Tibial artery (tissue), 4 donors: ENCODE results near the gene THBD.

Source experiments
- DNase-seq, 2 donors: peaks; one replicate each; pipeline ENCODE4 v3.0.0-alpha.2; 2019
- H3K27ac ChIP-seq, 2 donors: fragments of 200-600 bp; sonication (generic) in 1 of 2; 1 replicate in 1 of 2; 2 replicates in 1 of 2; pipeline ENCODE4 v1.5.1; 2018 to 2019; ENCODE audit warnings: mild to moderate bottlenecking in 1 of 2
- H3K27me3 ChIP-seq, 2 donors: fragments of 200-600 bp; sonication (generic) in 1 of 2; one replicate each; pipeline versions ENCODE4 v1.5.1 to v1.6.0; 2016 to 2019
- H3K36me3 ChIP-seq, 3 donors: fragments of 200-600 bp; sonication (generic) in 2 of 3; one replicate each; pipeline ENCODE4 v1.5.1; 2016 to 2019; ENCODE audit warnings: mild to moderate bottlenecking in 2 of 3
- H3K4me1 ChIP-seq, 4 donors: fragments of 200-600 bp; sonication (generic) in 2 of 4; 1 replicate in 3 of 4; 2 replicates in 1 of 4; pipeline ENCODE4 v1.5.1; 2016 to 2019
- H3K4me3 ChIP-seq, 2 donors: fragments of 200-600 bp; sonication (generic) in 1 of 2; 1 replicate in 1 of 2; 2 replicates in 1 of 2; pipeline ENCODE4 v1.5.1; 2018 to 2019; ENCODE audit warnings: mild to moderate bottlenecking in 2 of 2
- H3K9me3 ChIP-seq, 3 donors: fragments of 200-600 bp; sonication (generic) in 1 of 3; one replicate each; pipeline ENCODE4 v1.5.1; 2016 to 2019
- intact Hi-C: fragments of 100-400 bp; cut with DNase I; formaldehyde crosslinking; loops from one replicate; pipeline ENCODE4 v1.15.0; 2023; ENCODE audit warnings: low total_unique reads
- TF ChIP-seq, protein P1 (sequence below), 2 experiments: fragments of 200-600 bp in 1 of 2; fragments of 450-650 bp in 1 of 2; IDR thresholded peaks; one replicate each; pipeline ENCODE4 v1.5.1; 2017 to 2019; ENCODE audit warnings: antibody characterized with exemption in 2 of 2, mild to moderate bottlenecking in 1 of 2, moderate library complexity in 1 of 2

THBD gene

DNA sequence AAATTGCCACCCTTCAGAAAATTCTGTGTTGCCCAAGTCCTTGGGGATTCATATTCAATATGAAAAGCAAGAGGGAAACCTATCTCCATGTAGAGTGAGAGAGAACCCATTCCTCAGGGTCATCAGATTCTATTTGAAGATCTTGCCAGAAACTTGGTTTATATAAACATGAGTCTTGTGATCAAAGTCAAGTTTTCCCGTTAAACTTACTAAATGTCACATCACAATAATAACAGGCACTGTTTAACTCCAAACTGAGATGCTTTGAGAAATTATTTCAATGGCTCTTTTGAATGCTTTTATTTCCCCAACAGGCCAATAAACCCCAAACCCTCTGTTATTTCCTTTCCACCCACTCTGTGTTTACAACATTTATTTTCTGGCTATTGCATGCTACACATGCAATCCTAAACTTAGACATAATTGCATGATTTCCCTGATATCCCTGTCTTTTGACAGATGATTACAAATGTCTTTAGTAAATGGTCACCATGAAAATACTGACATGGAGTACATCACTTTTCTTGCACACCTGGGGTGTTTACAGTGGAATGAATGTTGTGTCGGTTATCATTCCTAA, 45.5 kb downstream of the THBD start:
- intact Hi-C loops, result no loop called here

DNA sequence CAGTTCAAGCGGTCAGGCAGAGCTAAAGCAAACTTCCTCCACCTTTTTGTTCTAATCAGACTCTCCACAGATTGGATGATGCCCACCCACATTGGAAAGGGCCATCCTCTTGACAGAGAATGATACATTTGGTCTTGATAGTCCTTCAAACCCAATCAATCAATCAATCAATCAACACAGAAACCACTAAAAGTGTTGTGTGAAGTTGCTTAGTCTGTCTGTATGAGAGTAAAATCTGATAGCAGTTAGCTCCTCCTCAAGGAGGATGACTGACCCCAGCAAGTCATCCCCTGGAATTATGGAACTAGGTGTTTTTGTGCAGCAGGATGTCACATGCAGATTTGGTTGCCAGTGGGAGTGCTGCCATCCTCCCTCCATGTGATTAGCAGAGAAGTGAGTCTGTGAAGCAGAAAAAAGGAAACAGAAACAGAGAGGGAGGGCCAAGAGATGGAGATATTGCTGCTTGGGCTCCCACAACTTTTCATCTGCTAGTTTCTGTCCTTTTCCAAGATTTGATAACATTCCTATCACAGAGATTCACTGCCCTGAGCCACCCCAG, 46.3 kb downstream of the THBD start:
- H3K9me3 ChIP-seq, result no peaks in the 10 kb centered on the region
- intact Hi-C loops, result no loop called here
- H3K27ac ChIP-seq, result no peak overlapping the region
- no peaks in the 10 kb centered on the region for H3K36me3 ChIP-seq
- DNase-seq, result no peak
- no peaks in the 10 kb centered on the region for H3K27me3 ChIP-seq
- TF ChIP-seq, protein P1, sequence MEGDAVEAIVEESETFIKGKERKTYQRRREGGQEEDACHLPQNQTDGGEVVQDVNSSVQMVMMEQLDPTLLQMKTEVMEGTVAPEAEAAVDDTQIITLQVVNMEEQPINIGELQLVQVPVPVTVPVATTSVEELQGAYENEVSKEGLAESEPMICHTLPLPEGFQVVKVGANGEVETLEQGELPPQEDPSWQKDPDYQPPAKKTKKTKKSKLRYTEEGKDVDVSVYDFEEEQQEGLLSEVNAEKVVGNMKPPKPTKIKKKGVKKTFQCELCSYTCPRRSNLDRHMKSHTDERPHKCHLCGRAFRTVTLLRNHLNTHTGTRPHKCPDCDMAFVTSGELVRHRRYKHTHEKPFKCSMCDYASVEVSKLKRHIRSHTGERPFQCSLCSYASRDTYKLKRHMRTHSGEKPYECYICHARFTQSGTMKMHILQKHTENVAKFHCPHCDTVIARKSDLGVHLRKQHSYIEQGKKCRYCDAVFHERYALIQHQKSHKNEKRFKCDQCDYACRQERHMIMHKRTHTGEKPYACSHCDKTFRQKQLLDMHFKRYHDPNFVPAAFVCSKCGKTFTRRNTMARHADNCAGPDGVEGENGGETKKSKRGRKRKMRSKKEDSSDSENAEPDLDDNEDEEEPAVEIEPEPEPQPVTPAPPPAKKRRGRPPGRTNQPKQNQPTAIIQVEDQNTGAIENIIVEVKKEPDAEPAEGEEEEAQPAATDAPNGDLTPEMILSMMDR (IDR thresholded peaks at IDR 0.05), result no peak
- H3K4me3 ChIP-seq, result no peak overlapping the region
- no peaks in the 10 kb centered on the region for H3K4me1 ChIP-seq

More for the DNA sequence above, 45.5 kb downstream of the THBD start:
- Histone ChIP-seq H3K4me3 (no peak overlapping the region), H3K27ac (no peak overlapping the region), H3K27me3 (no peaks in the 10 kb centered on the region), H3K4me1 (no peaks in the 10 kb centered on the region), H3K36me3 (no peaks in the 10 kb centered on the region), H3K9me3 (no peaks in the 10 kb centered on the region)
- TF ChIP-seq, protein P1 (IDR thresholded peaks at IDR 0.05), result no peak
- DNase-seq, result no peak

DNA sequence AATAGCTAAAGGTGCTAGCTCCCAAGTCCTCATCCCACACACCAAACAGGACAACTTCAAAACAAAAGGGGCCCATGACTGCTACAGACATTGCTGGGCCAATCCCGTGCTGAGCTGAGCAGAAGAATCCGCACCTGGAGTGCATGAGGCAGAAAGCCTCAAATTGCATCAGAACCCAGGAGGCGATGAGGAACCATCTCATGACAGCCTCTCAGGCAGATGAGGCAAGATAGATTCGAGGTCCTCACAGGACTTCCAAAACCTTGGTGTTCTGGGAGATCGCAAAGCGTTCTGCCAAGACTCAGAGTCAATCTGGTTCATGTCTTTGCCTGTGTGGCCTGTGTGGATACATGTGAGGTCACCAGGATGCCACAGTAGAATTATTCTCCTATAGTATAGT, 47.2 kb downstream of the THBD start:
- no peak overlapping the region for H3K4me3 ChIP-seq
- TF ChIP-seq, protein P1 (IDR thresholded peaks at IDR 0.05), result no peak
- intact Hi-C loops, result no loop called here
- no peaks in the 10 kb centered on the region for H3K4me1 ChIP-seq
- no peaks in the 10 kb centered on the region for H3K36me3 ChIP-seq
- H3K27me3 ChIP-seq, result no peaks in the 10 kb centered on the region
- DNase-seq, result no peak
- H3K27ac ChIP-seq, result no peak overlapping the region
- no peaks in the 10 kb centered on the region for H3K9me3 ChIP-seq

DNA sequence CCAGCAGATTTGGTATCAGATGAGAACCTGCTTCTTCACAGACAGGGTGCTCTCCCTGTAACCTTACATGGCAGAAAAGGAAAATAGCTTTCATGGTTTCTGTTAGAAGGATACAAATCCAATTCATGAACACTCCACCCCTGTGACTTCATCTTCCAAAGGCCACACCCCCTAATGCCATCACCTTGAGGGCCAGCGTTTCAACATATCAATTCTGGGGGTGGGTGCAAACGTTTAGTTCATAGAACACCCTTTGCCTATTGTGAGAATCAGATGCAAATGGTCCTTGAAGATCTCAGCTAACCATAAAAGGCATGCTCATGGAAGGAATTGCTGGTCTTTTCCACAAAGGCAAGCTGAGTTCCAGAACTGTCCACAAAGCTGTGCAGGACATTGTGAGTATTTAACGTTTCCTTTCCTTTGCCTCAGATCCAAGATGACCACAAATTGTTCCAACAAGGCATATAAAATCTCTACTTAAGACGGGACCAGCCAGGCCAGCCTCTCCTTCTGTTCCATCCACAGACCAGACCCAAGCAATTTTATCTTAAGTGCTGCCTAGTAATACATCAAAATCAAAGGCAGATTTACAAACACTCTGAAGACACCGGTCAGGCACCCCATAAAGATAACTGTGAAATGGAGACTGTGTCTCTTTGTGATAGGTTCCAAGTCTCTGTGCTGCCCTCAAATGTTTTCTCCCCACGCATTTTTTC, 49.1 kb downstream of the THBD start:
- Histone ChIP-seq H3K4me3 (no peak overlapping the region), H3K36me3 (no peaks in the 10 kb centered on the region), H3K9me3 (no peaks in the 10 kb centered on the region), H3K27me3 (no peaks in the 10 kb centered on the region), H3K4me1 (no peaks in the 10 kb centered on the region), H3K27ac (no peak overlapping the region)
- TF ChIP-seq, protein P1 (IDR thresholded peaks at IDR 0.05), result no peak
- intact Hi-C loops, result no loop called here
- DNase-seq, result no peak

DNA sequence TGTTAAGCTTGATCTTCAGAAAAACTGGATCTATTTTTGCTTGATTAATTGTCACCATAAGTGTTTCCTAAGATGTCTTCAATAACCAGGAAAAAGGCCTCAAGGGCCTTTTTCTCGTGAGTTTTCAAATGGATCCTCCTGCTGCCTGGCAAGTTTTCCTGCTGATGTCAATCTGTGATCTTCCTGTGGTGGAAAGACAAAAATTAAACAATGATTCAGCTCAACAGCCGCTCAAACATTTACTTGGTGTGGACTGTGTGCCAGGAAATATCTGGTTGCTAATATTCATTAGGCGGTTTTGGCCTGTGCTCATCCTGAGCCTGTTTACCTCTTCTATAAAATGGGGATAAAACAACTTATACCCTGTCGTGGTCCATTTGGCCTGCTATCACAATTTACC, 49.7 kb downstream of the THBD start:
- Histone ChIP-seq H3K9me3 (no peaks in the 10 kb centered on the region), H3K27ac (no peak overlapping the region), H3K36me3 (no peaks in the 10 kb centered on the region), H3K4me1 (no peaks in the 10 kb centered on the region), H3K4me3 (no peak overlapping the region), H3K27me3 (no peaks in the 10 kb centered on the region)
- DNase-seq, result no peak
- intact Hi-C loops, result loop anchor here (10.0 kb wide), 1 partner anchor 325 kb away; no protein-coding TSS in a partner anchor
- TF ChIP-seq, protein P1 (IDR thresholded peaks at IDR 0.05), result no peak
